HEK293 (cell line): ENCODE data around the gene VSIG1.

ENCODE experiments used
- PATZ1 ChIP-seq: fragments of 450-650 bp; formaldehyde crosslinking; IDR thresholded peaks from 2 replicates; pipeline ENCODE4 v1.5.1; 2016; ENCODE audit warnings: missing biosample characterization, missing genetic modification characterization
- ZNF530 ChIP-seq: fragments of 450-650 bp; formaldehyde crosslinking; IDR thresholded peaks from 2 replicates; pipeline ENCODE4 v1.5.1; 2016; ENCODE audit warnings: low read depth, missing biosample characterization, missing genetic modification characterization
- ZNF629 ChIP-seq: fragments of 450-650 bp; formaldehyde crosslinking; IDR thresholded peaks from 2 replicates; pipeline ENCODE4 v1.5.1; 2017; ENCODE audit warnings: missing biosample characterization, missing genetic modification characterization
- ZNF645 ChIP-seq: fragments of 450-650 bp; formaldehyde crosslinking; IDR thresholded peaks from 2 replicates; pipeline ENCODE4; 2016; ENCODE audit warnings: missing biosample characterization, missing genetic modification characterization

- TF ChIP-seq ZNF645 (tag by site-specific recombination), result no peak
- TF ChIP-seq PATZ1 (tag by site-specific recombination), result no peak
- TF ChIP-seq ZNF530, result no peak
- TF ChIP-seq ZNF629 (tag by site-specific recombination), result no peak
Observed at GRCh38 chrX:108114541-108114940, 69.7 kb downstream of the VSIG1 start.
